Glomerular endothelial cell (primary cell): ENCODE measurements around the gene CCDC54. TPM values are rescaled to one million over a fixed set of nuclear protein-coding genes. Genes with fewer than 3 reads are reported as not detected.

Source experiments
- total RNA-seq: library from RNA; depleted of rRNA; stranded (reverse); fragments of >200 nt; gene quantifications from 2 replicates; pipeline ENCODE4 v1.2.3, GENCODE V29; 2015

Gene CCDC54
- total RNA-seq, 1 donor from 2014 or later: not detected

Other genes starting within 250 kb of the CCDC54 start
- gene BBX, start 145.5 kb downstream of the CCDC54 start, total RNA-seq: 40.5 and 42.0 TPM in 2 replicates